B cell (primary cell): ENCODE measurements around the gene ANK3.

Source experiments
- CTCF ChIP-seq: fragments of 200-600 bp; IDR thresholded peaks from one replicate; pipeline ENCODE4 v1.8.0; 2022; ENCODE audit warnings: antibody characterized with exemption, mild to moderate bottlenecking
- EZH2 ChIP-seq: IDR thresholded peaks from 2 replicates; pipeline ENCODE4 v1.6.1; 2012; ENCODE audit warnings: borderline replicate concordance, low read depth, mild to moderate bottlenecking, moderate library complexity, low read length; ENCODE audit not compliant: insufficient read depth, poor library complexity, severe bottlenecking

- TF ChIP-seq CTCF (peak; percentile 49), EZH2 (no peak)
Observed at GRCh38 chr10:60237977-60238758, 151.5 kb downstream of the ANK3 start.
